H1 (cell line): ENCODE results near the gene TSHZ2. TPM values are rescaled to one million over a fixed set of nuclear protein-coding genes. Genes with fewer than 3 reads are reported as not detected.

Source experiments
- CTCF ChIA-PET: fragments of 300-600 bp; sonication (Branson Sonifier 250); formaldehyde crosslinking; loops from one replicate; lab custom pipeline; 2021; ENCODE audit not compliant: partially characterized antibody; lab: Charles Lee
- POLR2A ChIA-PET: fragments of 300-600 bp; sonication (Branson Sonifier 250); formaldehyde crosslinking; loops from one replicate; lab custom pipeline; 2021; ENCODE audit warnings: inconsistent platforms; ENCODE audit not compliant: partially characterized antibody; lab: Charles Lee
- DNase-seq, 2 experiments: peaks; one replicate each; pipeline versions ENCODE4 v3.0.0 to v3.0.0-alpha.2; 2010 to 2022; ENCODE audit warnings: low spot score in 2 of 2, low read depth in 1 of 2, mixed read lengths in 1 of 2
- FAIRE-seq: peaks from 2 replicates; lab custom pipeline; 2011; peaks lifted over from hg19 to GRCh38; lab: Jason Lieb, UNC
- H2AFZ ChIP-seq: 2 replicates; pipeline ENCODE4 v1.8.1; 2012; ENCODE audit warnings: low read length, inconsistent platforms
- H2AK5ac ChIP-seq: 2 replicates; pipeline ENCODE4 v1.6.1; 2013; ENCODE audit warnings: low read depth, low read length
- H2BK120ac ChIP-seq: replicated peaks from 2 replicates; pipeline ENCODE3; 2013; ENCODE audit warnings: low read depth, low read length, inconsistent platforms
- H2BK12ac ChIP-seq: 2 replicates; pipeline ENCODE4 v1.6.1; 2013; ENCODE audit warnings: low read depth, low read length
- H2BK15ac ChIP-seq: 2 replicates; pipeline ENCODE4 v1.6.1; 2013; ENCODE audit warnings: low read length
- H2BK20ac ChIP-seq: 2 replicates; pipeline ENCODE4 v1.6.1; 2013; ENCODE audit warnings: low read length
- H2BK5ac ChIP-seq: 2 replicates; pipeline ENCODE4 v1.6.1; 2013; ENCODE audit warnings: low read depth, low read length
- H3K14ac ChIP-seq: 2 replicates; pipeline ENCODE4 v1.6.1; 2013; ENCODE audit warnings: inconsistent platforms; ENCODE audit not compliant: insufficient read length
- H3K18ac ChIP-seq: 2 replicates; pipeline ENCODE4 v1.6.1; 2013; ENCODE audit warnings: low read length; ENCODE audit errors: extremely low read depth
- H3K23ac ChIP-seq: 2 replicates; pipeline ENCODE4 v1.6.1; 2013; ENCODE audit warnings: inconsistent platforms; ENCODE audit not compliant: insufficient read length
- H3K23me2 ChIP-seq: 2 replicates; pipeline ENCODE4 v1.6.1; 2013; ENCODE audit warnings: low read depth, low read length
- H3K27ac ChIP-seq: 2 replicates; pipeline ENCODE4 v1.6.1; 2011; ENCODE audit warnings: low read depth, low read length, inconsistent platforms
- H3K27me3 ChIP-seq, 4 experiments: replicated peaks in 1 of 4; 1 replicate in 1 of 4; 2 replicates in 3 of 4; pipeline versions ENCODE4 v1.6.1 to v1.8.1; 2011 to 2013; ENCODE audit warnings: low read length in 3 of 4, mild to moderate bottlenecking in 3 of 4, inconsistent platforms in 2 of 4, mixed read lengths in 2 of 4, moderate library complexity in 1 of 4; ENCODE audit not compliant: control insufficient read depth in 3 of 4, insufficient read depth in 3 of 4; ENCODE audit errors: extremely low read depth in 1 of 4
- H3K36me3 ChIP-seq, 4 experiments: 2 replicates each; pipeline versions ENCODE4 v1.6.1 to v1.8.1; 2011 to 2013; ENCODE audit warnings: mild to moderate bottlenecking in 4 of 4, low read length in 3 of 4, moderate library complexity in 2 of 4, control low read depth in 1 of 4, inconsistent platforms in 1 of 4; ENCODE audit not compliant: insufficient read depth in 4 of 4, control insufficient read depth in 2 of 4
- H3K4ac ChIP-seq: replicated peaks from 2 replicates; pipeline ENCODE3; 2013; ENCODE audit warnings: low read length, low read depth, mixed read lengths, inconsistent platforms; ENCODE audit not compliant: insufficient read length
- H3K4me1 ChIP-seq, 4 experiments: replicated peaks in 1 of 4; 1 replicate in 1 of 4; 2 replicates in 3 of 4; pipeline versions ENCODE4 v1.6.1 to v1.8.1; 2011 to 2013; ENCODE audit warnings: low read length in 3 of 4, inconsistent platforms in 2 of 4, mixed read lengths in 1 of 4; ENCODE audit not compliant: insufficient read depth in 4 of 4, control insufficient read depth in 3 of 4
- H3K4me2 ChIP-seq, 2 experiments: 2 replicates each; pipeline versions ENCODE4 v1.6.1 to v1.8.1; 2011 to 2013; ENCODE audit warnings: low read depth in 2 of 2, low read length in 2 of 2, control low read depth in 1 of 2, inconsistent platforms in 1 of 2, mild to moderate bottlenecking in 1 of 2; ENCODE audit not compliant: insufficient read depth in 1 of 2
- H3K4me3 ChIP-seq, 4 experiments: fragments of 200-600, 300-600 bp in 1 of 4; sonication (generic), shearing (Covaris generic), sonication (Bioruptor Twin) in 1 of 4; 2 replicates each; pipeline versions ENCODE4 v1.5.1 to v1.8.1; 2011 to 2016; ENCODE audit warnings: low read length in 4 of 4, low read depth in 3 of 4, control low read depth in 2 of 4, inconsistent platforms in 2 of 4, mild to moderate bottlenecking in 2 of 4, mixed read lengths in 1 of 4, moderate library complexity in 1 of 4; ENCODE audit not compliant: insufficient read depth in 2 of 4; ENCODE audit errors: extremely low read depth in 1 of 4
- H3K56ac ChIP-seq: replicated peaks from 2 replicates; pipeline ENCODE3; 2013; ENCODE audit warnings: low read depth, mild to moderate bottlenecking, mixed read lengths, low read length, inconsistent platforms; ENCODE audit not compliant: insufficient read length
- H3K79me1 ChIP-seq: 2 replicates; pipeline ENCODE4 v1.6.1; 2013; ENCODE audit warnings: low read depth, low read length, control low read depth
- H3K79me2 ChIP-seq, 2 experiments: 2 replicates each; pipeline versions ENCODE4 v1.6.1 to v1.8.1; 2012 to 2013; ENCODE audit warnings: low read length in 2 of 2, mild to moderate bottlenecking in 2 of 2, inconsistent platforms in 1 of 2; ENCODE audit not compliant: insufficient read depth in 2 of 2, control insufficient read depth in 1 of 2
- H3K9ac ChIP-seq, 4 experiments: replicated peaks in 1 of 4; 1 replicate in 1 of 4; 2 replicates in 3 of 4; pipeline versions ENCODE4 v1.6.1 to v1.8.1; 2011 to 2013; ENCODE audit warnings: low read depth in 3 of 4, low read length in 3 of 4, control low read depth in 2 of 4, mild to moderate bottlenecking in 2 of 4, moderate library complexity in 2 of 4, inconsistent platforms in 1 of 4; ENCODE audit errors: extremely low read depth in 1 of 4
- H3K9me3 ChIP-seq, 2 experiments: 2 replicates each; pipeline versions ENCODE4 v1.6.1 to v1.8.1; 2012 to 2013; ENCODE audit warnings: mild to moderate bottlenecking in 2 of 2, moderate library complexity in 2 of 2, control low read depth in 1 of 2, inconsistent platforms in 1 of 2, low read depth in 1 of 2, low read length in 1 of 2, mixed read lengths in 1 of 2; ENCODE audit not compliant: insufficient read depth in 2 of 2
- H4K20me1 ChIP-seq, 2 experiments: replicated peaks in 1 of 2; 2 replicates each; pipeline versions ENCODE3 to v1.8.1; 2011 to 2013; ENCODE audit warnings: inconsistent platforms in 2 of 2, low read length in 2 of 2, mild to moderate bottlenecking in 1 of 2; ENCODE audit not compliant: insufficient read depth in 2 of 2, control insufficient read depth in 1 of 2
- H4K5ac ChIP-seq: 2 replicates; pipeline ENCODE4 v1.6.1; 2013; ENCODE audit warnings: low read length, low read depth, mixed read lengths, inconsistent platforms; ENCODE audit not compliant: insufficient read length
- H4K8ac ChIP-seq: 2 replicates; pipeline ENCODE4 v1.8.0; 2013; ENCODE audit warnings: mild to moderate bottlenecking, moderate library complexity, low read length, inconsistent platforms; ENCODE audit not compliant: insufficient read depth; ENCODE audit errors: extremely low read depth
- H4K91ac ChIP-seq: replicated peaks from 2 replicates; pipeline ENCODE3; 2013; ENCODE audit warnings: low read length, mixed read lengths, inconsistent platforms; ENCODE audit not compliant: insufficient read length
- BRCA1 ChIP-seq: IDR thresholded peaks from 2 replicates; pipeline ENCODE4 v1.6.1; 2012; ENCODE audit warnings: low read depth, low read length, improper control_type of control experiment
- TBP ChIP-seq: IDR thresholded peaks from 2 replicates; pipeline ENCODE4 v1.6.1; 2011; ENCODE audit warnings: low read depth, low read length, improper control_type of control experiment
- WGBS, 2 experiments: shearing (Covaris generic) in 1 of 2; methylation state at CpG; one replicate each; pipeline versions ENCODE4 v1.1.6 to v1.1.7; 2013 to 2015; ENCODE audit warnings: low lambda C conversion rate in 2 of 2, mixed read lengths in 2 of 2, inconsistent platforms in 1 of 2, low coverage in 1 of 2, missing lambda C conversion rate in 1 of 2; ENCODE audit not compliant: insufficient replicate concordance in 2 of 2, insufficient coverage in 1 of 2, insufficient read length in 1 of 2; ENCODE audit errors: extremely low coverage in 1 of 2, missing lambda C conversion rate in 1 of 2; 5-methylcytosine and 5-hydroxymethylcytosine counted together
- polyA plus RNA-seq, 7 experiments: library from polyadenylated mRNA; depleted of rRNA in 3 of 7; stranded (reverse) in 5 of 7; unstranded in 2 of 7; fragments of >200 nt in 5 of 7; fragments of 200-250 nt in 2 of 7; gene quantifications; 1 replicate in 5 of 7; 2 replicates in 1 of 7; 4 replicates in 1 of 7; pipeline versions ENCODE4 v1.2.1 to v1.2.3, GENCODE V29; 2011 to 2013; ENCODE audit warnings: missing spikeins in 2 of 7, mixed read lengths in 2 of 7
- total RNA-seq: library from RNA; stranded (reverse); fragmentation: NEBNext Ultra II Directional; extraction: Animal tissue kit (Norgen Biotek cat#: 25700); gene quantifications from 2 replicates; pipeline ENCODE4 v1.2.1, GENCODE V29; 2021

The TSHZ2 gene
- total and polyA plus RNA-seq, 2 of the 8 experiments (the other 6 are each of a cell fraction or from before 2014, with no cell fraction given), result 0.14 to 0.30 TPM

GRCh38 chr20:53319716-53320115 is 347.6 kb downstream of the TSHZ2 start:
- no peak overlapping the region for H3K23ac ChIP-seq
- H3K36me3 ChIP-seq, result no peaks in the 10 kb centered on the region
- no peaks in the 10 kb centered on the region for H4K20me1 ChIP-seq
- H3K4me1 ChIP-seq, result no peaks in the 10 kb centered on the region; a peak in 1 of 7 replicates
- ChIA-PET POLR2A (no interaction called here), CTCF (no interaction called here)
- no peak overlapping the region for H3K56ac ChIP-seq
- H3K79me1 ChIP-seq, result no peaks in the 10 kb centered on the region
- H3K9ac ChIP-seq, result no peak overlapping the region
- no peak overlapping the region for H4K5ac ChIP-seq
- no peaks in the 10 kb centered on the region for H3K9me3 ChIP-seq
- DNase-seq (no peak), FAIRE-seq (no peak)
- H2AK5ac ChIP-seq, result peak overlapping the region; percentile 59
- peak overlapping the region; percentile 61 for H4K91ac ChIP-seq
- H3K27ac ChIP-seq, result no peak overlapping the region
- 0 out of 2 replicates have a peak overlapping the region, but pooled peaks have one; percentile 5 for H2BK12ac ChIP-seq
- H3K23me2 ChIP-seq, result no peaks in the 10 kb centered on the region
- 84% methylated on average over 2 of the region's 2 CpGs; no CpG with 5 or more reads in 1 of the 2 experiments for WGBS, 2 experiments
- no peak overlapping the region for H2BK5ac ChIP-seq
- H2BK120ac ChIP-seq, result no peak overlapping the region
- H3K4me2 ChIP-seq, result no peak overlapping the region
- no peak overlapping the region for H2BK20ac ChIP-seq
- H2AFZ ChIP-seq, result no peak overlapping the region
- H3K14ac ChIP-seq, result no peak overlapping the region
- no peak overlapping the region for H3K4me3 ChIP-seq
- H3K79me2 ChIP-seq, result no peaks in the 10 kb centered on the region
- no peak overlapping the region for H3K4ac ChIP-seq
- H3K18ac ChIP-seq, result no peak overlapping the region
- H3K27me3 ChIP-seq, result no peaks in the 10 kb centered on the region
- no peak overlapping the region for H4K8ac ChIP-seq
- H2BK15ac ChIP-seq, result no peak overlapping the region
- TF ChIP-seq BRCA1 (no peak), TBP (no peak)
